ENCODE data around the gene PDGFC.
"Not testable (repeated sequence)": the region's sequence is repeated elsewhere in the genome, so short reads cannot be mapped to it uniquely, and the experiment has no call there.

PDGFC gene

DNA sequence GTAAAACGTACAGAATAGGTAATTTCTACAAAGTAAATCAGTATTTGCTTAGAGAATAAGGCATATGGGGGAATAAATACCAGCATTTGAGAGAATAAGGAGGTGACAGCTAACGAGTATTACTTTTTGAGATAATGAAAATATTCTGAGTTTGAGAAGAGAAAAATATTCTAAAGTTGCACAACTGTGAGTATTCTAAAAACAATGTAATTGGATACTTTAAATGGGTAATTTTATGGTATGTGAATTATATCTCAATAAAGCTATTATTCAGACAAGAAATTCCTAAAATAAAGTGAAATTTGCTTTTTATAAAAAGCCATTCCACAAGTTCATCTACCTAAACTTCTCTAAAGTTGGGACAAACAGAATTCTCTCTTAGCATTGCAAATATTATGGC lies 62.6 kb downstream of the PDGFC start:
- DNase-seq, result no peak

DNA sequence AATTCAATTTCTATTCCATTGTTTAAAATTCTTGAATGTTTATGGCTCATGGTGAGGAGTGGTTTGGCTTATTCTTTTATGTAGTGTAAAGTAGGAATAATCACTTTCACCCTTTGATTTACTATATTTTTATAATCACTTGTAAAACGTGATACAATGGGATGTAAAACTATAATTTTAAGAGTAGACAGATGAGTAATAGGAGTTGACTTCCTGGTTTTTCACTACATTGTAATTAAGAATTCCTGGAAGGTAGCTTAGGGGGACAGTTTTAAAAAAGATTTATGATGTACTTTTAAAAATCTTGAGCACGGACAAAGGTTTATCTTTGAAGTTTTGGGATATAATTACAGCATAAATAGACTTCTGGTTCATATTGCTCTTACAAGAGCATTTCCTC lies 65.3 kb downstream of the PDGFC start:
- no peak for DNase-seq

DNA sequence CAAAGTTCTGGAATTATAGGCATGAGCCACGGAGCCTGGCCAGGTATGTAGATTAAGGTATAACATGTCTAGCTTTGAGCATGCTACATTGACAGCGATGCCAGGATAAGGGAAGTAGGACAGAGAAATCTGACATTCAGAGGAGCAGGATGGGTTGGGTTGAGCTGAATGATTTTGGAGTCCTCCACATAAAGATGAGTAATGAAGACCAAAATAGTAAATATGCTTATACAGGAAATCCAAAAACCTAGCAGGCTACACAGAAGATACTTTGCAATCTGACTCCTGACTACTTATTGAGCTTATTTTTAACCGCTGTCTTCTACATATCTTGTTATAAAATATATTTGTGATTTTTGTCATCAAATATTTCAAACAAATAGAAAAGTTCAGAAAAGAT lies 69.7 kb downstream of the PDGFC start:
- no peak for DNase-seq

DNA sequence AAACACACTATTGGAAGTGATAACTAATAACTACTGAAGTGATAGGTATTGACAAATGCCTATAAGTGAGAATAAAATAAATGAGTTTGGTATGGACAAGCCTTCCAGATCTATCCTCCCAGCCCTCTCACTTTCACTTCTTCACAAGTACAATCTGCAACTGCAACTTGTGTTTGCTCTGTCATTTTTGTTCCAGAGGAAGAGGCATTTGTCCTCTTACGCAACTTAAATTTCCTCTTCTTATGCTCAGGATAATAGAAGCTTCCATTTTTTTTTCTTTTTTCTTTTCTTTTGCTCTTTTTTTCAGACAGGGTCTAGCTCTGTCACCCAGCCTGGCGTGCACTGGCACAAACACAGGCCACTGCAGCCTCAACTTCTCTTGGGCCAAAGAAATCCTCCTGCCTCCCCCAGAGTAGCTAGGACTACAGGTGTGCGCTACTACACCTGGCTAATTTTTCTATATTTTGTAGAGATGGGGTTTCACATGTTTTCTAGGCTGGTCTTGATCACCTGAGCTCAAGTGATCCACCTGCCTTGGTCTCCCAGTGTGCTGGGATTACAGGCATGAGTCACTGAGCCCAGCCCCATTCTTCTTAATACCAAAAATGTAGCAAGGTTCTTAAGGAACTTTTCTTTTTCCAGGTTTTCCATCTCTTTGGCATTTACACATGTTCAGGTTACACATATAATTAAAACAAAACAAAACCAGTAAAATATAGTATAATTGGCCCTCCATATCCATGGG lies 73.1 kb downstream of the PDGFC start:
- no peak for DNase-seq

DNA sequence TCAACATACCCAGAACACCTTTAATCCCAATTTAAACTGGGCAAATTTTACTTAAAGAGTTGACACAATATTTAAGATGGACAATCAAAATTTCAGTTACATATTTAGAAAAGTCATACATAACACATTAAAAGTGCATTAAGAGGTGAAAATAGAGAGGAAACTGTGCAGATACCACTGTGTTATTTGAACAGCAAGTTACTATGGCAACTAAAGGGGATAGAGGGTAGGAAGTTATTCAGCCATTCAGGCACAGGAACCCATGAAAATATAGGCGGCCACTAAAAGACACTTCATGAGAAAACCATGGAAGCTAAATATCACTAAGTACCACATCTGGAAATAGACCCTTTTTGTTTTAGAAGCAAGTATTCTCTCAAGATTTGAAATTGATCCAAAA lies 75.1 kb downstream of the PDGFC start:
- DNase-seq, result no peak

DNA sequence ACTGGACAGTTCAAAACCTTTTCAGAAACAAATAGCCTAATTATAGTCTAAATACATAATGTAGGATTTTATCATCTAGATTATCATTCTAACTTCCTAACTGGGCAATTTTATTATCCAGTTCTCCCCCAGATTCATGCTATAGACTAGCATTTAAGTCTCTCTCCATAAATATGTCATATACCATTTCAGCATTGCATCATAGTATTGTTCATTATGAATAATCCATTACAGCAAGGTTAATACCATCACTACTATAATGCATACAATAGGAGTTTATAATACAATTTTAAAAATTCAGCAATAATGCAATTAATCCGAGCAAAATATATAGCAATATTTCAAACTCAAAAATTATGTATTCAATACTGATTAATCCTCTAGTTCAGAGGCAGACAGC lies 77.4 kb downstream of the PDGFC start:
- no peak for DNase-seq

DNA sequence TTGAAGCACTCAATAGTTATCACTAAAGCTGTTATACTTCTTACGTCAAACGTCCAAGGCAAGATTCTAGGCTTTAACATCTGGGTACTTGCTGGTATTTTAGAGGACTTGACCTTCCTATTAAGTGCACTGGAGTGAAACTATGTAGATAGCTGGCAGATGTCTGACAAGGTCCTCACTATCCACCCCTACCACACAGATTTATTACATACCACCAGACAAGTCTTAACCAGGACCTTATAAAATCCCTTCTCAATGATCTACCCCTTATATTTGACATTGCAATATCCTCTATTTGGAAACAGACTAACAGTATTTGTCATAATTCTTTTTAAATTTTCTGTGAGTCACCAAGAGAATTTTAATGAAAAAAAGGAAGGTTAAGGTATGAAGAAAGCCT lies 78.8 kb downstream of the PDGFC start:
- DNase-seq, result no peak

DNA sequence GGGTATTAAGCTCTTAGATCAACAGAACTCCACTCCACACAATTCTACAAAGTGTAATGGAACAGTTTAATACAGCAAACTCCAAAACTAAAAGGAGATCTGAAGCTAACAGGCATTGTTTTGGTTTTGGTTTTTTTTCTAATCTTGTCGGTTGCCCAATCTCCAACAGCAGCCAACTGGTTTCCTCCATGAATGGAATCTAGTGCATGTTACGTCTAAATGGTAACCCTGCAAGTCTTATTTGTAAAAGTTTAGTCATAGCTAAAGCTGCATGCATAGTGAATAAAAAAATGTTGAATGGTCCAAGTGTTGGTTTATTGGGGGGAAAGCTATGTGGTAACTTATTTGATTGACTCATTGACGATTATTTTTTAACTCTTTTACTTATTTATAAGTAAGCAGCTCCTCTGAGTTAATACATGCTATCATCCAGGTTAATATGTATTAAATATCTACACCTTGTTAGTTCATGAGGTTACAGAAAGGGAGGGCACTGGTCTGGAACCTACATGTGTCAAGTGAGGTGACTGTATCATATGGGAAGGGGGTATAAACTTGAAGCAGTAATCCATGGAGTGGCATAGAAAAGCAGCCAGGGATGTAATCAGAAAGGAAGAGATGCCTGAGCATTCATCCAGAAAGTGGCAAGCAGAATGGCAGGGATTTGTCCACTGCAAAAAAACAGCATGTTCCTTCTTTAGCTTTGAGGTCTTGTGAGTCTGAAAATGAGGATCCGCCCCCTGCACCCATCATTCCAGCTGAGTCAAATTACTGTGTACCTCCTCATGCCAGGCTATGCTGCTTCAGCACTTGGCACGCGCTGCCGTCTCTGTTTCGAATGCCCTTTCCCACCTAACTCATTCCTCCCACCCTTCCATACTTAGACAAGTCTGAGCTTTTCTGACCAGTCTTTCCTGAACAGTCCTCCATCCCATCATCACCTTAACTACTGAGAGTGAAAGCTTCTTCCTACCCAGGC lies 81.7 kb downstream of the PDGFC start:
- DNase-seq, result peak in 7 of 58 donors; percentile 0 to 32 (median 2)

DNA sequence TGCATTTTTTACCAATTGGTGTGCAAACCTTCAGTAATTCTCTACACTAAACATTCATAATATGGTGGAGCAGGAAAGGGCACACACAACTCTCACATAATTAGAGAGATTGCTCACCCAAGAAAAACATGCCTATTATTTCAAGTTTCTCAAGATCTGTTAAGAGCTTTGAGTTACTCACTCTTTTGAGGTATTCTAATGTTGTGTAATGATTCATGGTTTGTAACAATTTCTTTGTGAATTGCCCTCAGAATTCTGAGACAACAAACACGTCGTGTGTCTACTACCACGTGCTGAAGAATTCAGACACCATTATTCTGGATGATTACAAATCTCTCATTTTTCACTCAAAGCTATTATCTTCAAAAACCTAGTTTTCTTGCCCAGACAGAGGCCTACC lies 82.8 kb downstream of the PDGFC start:
- no peak for DNase-seq

DNA sequence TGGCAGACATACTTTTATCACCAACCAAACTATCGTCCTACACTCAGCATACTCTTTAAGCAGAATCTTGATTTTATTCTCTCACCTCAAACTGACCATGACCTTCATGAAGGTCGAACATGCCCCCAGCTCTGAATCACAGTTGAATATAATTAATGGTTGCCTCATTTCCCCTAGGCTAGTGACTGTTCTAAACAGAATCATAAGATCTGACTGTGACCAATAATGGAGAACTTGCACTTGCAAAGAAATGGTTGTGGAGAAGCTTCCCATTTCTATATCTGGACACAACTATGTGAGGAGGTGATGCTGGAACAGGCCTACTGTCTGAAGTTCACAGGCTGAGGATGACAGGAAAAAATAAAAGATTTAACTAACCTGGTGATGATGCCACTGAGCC lies 85.1 kb downstream of the PDGFC start:
- DNase-seq, result no peak

DNA sequence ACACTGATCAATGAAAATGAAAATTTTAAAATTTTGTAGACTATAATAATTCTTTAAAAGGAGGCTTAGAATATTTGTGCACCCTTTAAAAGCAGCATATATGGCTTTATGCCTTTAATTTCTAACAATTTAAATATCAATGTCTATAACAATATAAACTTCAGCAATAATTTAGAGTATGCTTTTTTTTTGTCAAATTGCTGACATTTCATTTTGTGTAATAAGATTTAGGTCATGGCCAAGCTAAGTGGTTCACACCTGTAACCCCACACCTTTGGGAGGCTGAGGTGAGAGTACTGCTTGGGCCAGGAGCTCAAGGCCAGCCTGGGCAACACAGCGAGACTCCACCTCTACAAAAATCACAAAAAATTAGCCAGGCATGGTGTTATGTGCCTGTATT lies 86.2 kb downstream of the PDGFC start:
- no peak for DNase-seq

DNA sequence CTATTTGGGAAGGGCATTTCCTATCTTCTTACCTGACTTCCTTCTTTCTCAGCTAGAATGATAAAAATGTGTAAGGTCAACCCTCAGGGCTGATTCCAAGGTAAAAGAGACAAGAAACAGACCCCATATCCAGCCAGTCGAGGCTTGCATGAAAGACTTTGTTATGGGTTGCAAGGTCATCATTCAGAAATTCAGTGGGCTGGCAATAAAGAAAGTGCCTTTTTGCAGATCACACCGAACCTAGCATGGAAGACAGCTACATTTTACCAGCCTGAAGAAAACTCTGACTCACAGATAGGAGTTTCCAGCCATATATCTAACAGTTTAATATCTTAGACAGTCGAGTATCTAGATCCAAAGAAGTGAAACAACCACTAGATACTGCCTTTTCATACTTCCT lies 87.4 kb downstream of the PDGFC start:
- DNase-seq, result no peak

DNA sequence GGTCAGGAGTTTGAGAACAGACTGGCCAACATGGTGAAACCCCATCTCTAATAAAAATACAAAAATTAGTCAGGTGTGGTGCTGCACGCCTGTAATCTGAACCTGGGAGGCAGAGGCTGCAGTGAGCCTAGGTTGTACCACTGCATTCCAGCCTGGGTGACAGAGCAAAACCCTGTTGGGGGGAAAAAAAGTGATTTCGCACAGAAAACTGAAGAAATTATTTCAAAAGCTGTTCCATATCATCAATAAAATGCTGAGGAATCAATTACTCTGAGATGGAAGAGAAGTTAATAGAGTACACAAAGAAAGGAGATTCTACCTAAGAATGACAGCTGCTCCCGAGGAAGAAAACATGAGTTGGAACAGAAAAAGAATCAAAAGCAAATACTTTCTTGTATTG lies 95.9 kb downstream of the PDGFC start:
- DNase-seq, result no peak

DNA sequence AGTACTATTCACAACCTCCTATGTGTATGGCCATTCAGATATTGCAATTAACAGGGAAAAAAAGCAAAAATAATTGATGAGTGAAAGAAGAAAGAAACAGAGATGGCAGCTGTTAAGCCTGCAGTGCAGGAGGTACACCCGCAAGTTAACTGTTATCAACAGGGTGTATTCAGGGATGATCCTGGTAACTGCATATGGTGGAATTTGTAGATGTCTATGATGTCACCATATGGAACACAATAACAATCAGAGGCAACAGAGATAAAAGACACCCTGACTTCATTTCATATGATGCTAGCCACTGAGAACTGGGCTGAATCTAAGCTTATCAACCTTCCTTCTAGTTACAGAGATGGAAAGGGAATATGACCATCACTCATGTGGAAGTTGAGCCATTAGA lies 96.5 kb downstream of the PDGFC start:
- no peak for DNase-seq

DNA sequence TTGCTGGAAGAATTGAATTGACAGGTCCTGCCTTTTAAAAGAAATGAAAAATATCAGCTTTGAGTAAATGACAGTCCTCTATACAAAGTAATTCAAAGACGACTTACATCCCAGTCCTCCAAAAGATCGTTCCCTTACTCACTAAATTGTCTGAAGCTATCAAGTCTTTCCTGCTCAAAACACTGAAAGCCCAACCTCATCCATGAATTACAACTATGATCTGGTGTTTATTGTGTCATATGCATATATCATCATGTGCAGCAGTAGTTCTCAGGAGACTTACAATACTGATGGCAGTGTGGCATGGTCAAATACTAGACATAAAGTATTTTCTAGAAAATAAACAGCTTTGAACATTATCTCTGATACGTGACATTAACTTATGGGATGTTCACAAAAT lies 97.8 kb downstream of the PDGFC start:
- no peak for DNase-seq

DNA sequence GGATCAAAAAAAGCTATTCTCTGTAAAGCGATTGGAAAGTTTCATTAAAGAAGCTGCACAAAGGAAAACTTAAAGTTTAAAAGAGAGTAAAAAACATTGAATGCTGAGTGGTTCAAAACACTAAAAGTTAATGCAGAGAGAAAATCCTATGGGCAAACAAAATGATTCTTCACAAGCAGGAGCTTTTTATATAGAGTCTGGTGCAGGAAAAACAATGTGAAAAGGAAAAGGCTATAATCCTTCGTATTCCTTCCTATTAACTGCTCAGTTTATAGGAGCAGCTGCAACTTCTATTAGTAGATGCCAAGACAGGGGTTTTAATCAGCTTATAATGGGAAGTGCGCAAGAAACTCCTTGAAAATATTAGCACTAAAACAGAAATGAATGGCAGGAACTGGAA lies 100.7 kb downstream of the PDGFC start:
- DNase-seq, result no peak

DNA sequence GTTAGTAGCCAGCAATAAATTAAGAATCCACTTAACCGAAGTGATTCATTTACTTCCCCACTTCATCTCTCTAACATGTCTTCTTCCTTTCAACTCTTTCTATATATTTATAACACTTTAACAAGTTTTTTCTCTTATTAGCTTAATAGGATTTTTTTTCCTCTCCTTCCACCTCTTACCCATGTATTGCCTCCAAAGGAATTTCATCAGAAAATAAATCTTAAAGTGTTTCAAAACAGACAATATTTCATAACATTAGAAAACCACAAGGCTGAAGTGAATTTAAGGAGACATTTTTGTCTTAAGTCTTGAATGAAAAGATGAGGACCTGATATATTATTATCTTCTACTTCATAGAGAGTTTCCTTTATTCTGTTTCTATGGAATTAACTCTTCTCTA lies 101.5 kb downstream of the PDGFC start:
- DNase-seq, result no peak

DNA sequence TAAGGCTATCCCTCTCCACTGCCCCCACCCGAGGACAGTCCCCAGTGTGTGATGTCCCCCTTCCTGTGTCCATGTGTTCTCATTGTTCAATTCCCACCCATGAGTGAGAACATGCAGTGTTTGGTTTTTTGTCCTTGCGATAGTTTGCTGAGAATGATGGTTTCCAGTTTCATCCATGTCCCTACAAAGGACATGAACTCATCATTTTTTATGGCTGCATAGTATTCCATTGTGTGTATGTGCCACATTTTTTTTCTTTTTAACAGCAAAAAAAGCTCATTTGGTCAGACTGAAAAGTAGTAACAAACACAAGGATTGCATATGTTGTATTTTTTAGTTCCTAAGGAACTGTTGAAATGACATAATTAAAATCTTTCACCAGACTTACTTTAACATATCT lies 105.5 kb downstream of the PDGFC start:
- not testable (repeated sequence) for DNase-seq

DNA sequence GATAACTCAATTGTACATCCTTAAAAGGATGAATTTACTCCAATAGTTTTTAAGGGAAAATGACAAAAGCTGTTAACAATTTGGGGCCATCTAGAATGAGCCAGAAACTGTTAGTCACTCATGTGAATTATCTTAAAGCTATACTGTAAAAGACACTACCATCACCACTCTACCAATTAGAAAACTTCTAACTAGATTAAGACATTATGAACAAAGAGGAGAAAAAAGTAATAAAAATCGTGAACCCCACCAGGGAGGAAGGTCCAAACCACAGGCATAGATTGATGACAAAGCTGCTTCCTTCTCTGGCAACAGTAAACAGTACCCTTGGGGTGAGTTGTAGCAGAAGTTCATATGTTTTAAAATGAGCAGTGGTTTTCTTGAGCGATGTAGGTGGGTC lies 106.1 kb downstream of the PDGFC start:
- no peak for DNase-seq

DNA sequence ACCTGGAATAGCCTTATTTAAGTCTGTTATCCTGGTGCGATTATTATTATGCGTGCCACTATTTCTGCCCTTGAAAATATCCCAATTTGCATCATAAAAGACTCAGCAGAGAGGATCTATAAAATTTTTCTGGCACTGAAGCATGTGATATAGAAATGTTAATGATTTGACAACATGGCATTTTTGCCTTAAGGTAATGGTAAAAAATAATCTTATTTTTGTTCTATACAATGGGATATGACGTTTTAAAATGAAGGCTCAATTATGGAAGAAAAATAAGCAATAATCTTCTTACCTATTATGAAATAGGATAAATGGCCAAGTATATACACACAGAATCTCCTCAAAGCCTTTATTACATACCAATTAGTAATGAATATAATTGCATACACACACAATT lies 113.5 kb downstream of the PDGFC start:
- no peak for DNase-seq

DNA sequence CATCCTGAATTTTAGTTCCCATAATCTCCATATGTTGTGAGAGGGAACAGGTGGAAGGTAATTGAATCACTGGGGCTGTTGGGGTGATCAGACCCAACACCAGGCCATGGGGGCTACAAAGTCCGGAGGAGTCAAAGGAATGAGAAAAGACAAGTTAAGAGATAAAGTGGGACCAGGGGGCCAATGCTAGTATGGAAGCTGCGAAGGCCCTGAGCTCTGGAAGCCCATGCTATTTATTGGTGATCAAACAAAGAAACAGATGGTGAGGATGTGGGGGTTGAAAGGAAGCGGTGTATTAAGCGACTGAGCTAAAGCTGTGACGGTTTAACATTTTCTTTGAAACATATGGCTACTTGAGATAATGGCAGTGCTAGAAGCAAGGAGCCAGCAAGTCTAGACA lies 132.8 kb downstream of the PDGFC start:
- DNase-seq, result no peak

DNA sequence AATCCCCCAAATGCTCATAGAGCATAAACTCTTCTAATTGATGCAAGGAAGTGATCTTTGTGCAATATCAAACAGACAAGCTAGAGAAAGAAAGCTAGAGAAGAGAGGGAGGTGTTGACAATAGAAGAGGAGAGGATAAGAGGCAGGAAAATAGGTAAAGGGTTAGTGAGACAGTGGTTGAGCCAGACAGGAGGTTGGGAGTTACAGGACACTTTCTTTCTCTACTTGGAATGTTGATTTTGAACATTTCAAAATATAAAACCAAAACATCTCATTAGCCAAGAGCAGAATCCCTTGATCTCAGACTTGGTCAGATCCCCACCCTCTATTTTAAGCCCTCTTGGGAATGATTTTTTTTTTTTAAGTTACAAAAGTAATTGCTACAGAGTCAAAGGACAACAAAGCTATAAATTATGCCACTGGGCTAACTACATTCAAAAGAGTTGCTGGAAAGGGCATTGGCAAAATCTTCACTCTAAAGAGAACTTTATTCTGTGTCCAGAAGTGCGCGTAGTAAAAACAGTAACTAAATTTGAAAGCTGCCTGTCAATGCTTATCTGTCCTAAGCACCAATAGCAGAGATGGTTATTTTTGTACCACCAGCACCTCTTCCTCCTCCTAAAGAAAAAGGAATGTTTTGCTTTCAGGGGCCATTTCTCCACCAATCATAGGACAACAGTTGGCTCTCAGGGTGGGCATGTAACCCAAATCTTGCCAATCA lies 133.8 kb downstream of the PDGFC start:
- no peak for DNase-seq
